ENCODE data around the gene ACBD4.

The ACBD4 gene

GRCh38 chr17:45108595-45109521 lies 26.6 kb upstream of the ACBD4 start:
- no peak overlapping the region for H3K4me3 ChIP-seq (ENCODE audit: low read length)
- DNase-seq (ENCODE audit: low read depth), result no peak
- peak; percentile 10; the same call in 1 of the 2 replicates for TF ChIP-seq CTCF (conservative IDR thresholded peaks at IDR 0.05; ENCODE audit: low read length)

GRCh38 chr17:45110676-45111611 lies 24.5 kb upstream of the ACBD4 start:
- peak; percentile 74 for DNase-seq (ENCODE audit: low read depth)
- no peak for TF ChIP-seq CTCF (conservative IDR thresholded peaks at IDR 0.05; ENCODE audit: low read length)
- no peak overlapping the region for H3K4me3 ChIP-seq (ENCODE audit: low read length)

GRCh38 chr17:45111850-45112249 lies 23.6 kb upstream of the ACBD4 start:
- no peak for TF ChIP-seq CTCF (conservative IDR thresholded peaks at IDR 0.05; ENCODE audit: low read length)
- no peak overlapping the region for H3K4me3 ChIP-seq (ENCODE audit: low read length)
- no peak for DNase-seq (ENCODE audit: low read depth)

- no peak overlapping the region for H3K4me3 ChIP-seq (ENCODE audit: low read length)
- TF ChIP-seq CTCF (conservative IDR thresholded peaks at IDR 0.05; ENCODE audit: low read length), result no peak
- DNase-seq (ENCODE audit: low read depth), result no peak
Observed at GRCh38 chr17:45112559-45113423, 22.7 kb upstream of the ACBD4 start.

GRCh38 chr17:45113424-45113754 lies 22.1 kb upstream of the ACBD4 start:
- no peak for TF ChIP-seq CTCF (conservative IDR thresholded peaks at IDR 0.05; ENCODE audit: low read length)
- no peak for DNase-seq (ENCODE audit: low read depth)
- no peak overlapping the region for H3K4me3 ChIP-seq (ENCODE audit: low read length)

GRCh38 chr17:45114117-45114932 lies 21.2 kb upstream of the ACBD4 start:
- DNase-seq (ENCODE audit: low read depth), result no peak
- TF ChIP-seq CTCF (conservative IDR thresholded peaks at IDR 0.05; ENCODE audit: low read length), result no peak
- H3K4me3 ChIP-seq (ENCODE audit: low read length), result no peak overlapping the region

All from AG10803 (cell line).